H1 (cell line): ENCODE results near the gene EPHA8. TPM values are rescaled to one million over a fixed set of nuclear protein-coding genes. Genes with fewer than 3 reads are reported as not detected.

Source experiments
- CTCF ChIA-PET: fragments of 300-600 bp; sonication (Branson Sonifier 250); formaldehyde crosslinking; loops from one replicate; lab custom pipeline; 2021; ENCODE audit not compliant: partially characterized antibody; lab: Charles Lee
- POLR2A ChIA-PET: fragments of 300-600 bp; sonication (Branson Sonifier 250); formaldehyde crosslinking; loops from one replicate; lab custom pipeline; 2021; ENCODE audit warnings: inconsistent platforms; ENCODE audit not compliant: partially characterized antibody; lab: Charles Lee
- DNase-seq, 2 experiments: peaks; one replicate each; pipeline versions ENCODE4 v3.0.0 to v3.0.0-alpha.2; 2010 to 2022; ENCODE audit warnings: low spot score in 2 of 2, low read depth in 1 of 2, mixed read lengths in 1 of 2
- FAIRE-seq: peaks from 2 replicates; lab custom pipeline; 2011; peaks lifted over from hg19 to GRCh38; lab: Jason Lieb, UNC
- H2AFZ ChIP-seq: 2 replicates; pipeline ENCODE4 v1.8.1; 2012; ENCODE audit warnings: low read length, inconsistent platforms
- H2AK5ac ChIP-seq: 2 replicates; pipeline ENCODE4 v1.6.1; 2013; ENCODE audit warnings: low read depth, low read length
- H2BK120ac ChIP-seq: replicated peaks from 2 replicates; pipeline ENCODE3; 2013; ENCODE audit warnings: low read depth, low read length, inconsistent platforms
- H2BK12ac ChIP-seq: 2 replicates; pipeline ENCODE4 v1.6.1; 2013; ENCODE audit warnings: low read depth, low read length
- H2BK15ac ChIP-seq: 2 replicates; pipeline ENCODE4 v1.6.1; 2013; ENCODE audit warnings: low read length
- H2BK20ac ChIP-seq: 2 replicates; pipeline ENCODE4 v1.6.1; 2013; ENCODE audit warnings: low read length
- H2BK5ac ChIP-seq: 2 replicates; pipeline ENCODE4 v1.6.1; 2013; ENCODE audit warnings: low read depth, low read length
- H3K14ac ChIP-seq: 2 replicates; pipeline ENCODE4 v1.6.1; 2013; ENCODE audit warnings: inconsistent platforms; ENCODE audit not compliant: insufficient read length
- H3K18ac ChIP-seq: 2 replicates; pipeline ENCODE4 v1.6.1; 2013; ENCODE audit warnings: low read length; ENCODE audit errors: extremely low read depth
- H3K23ac ChIP-seq: 2 replicates; pipeline ENCODE4 v1.6.1; 2013; ENCODE audit warnings: inconsistent platforms; ENCODE audit not compliant: insufficient read length
- H3K23me2 ChIP-seq: 2 replicates; pipeline ENCODE4 v1.6.1; 2013; ENCODE audit warnings: low read depth, low read length
- H3K27ac ChIP-seq: 2 replicates; pipeline ENCODE4 v1.6.1; 2011; ENCODE audit warnings: low read depth, low read length, inconsistent platforms
- H3K27me3 ChIP-seq, 4 experiments: replicated peaks in 1 of 4; 1 replicate in 1 of 4; 2 replicates in 3 of 4; pipeline versions ENCODE4 v1.6.1 to v1.8.1; 2011 to 2013; ENCODE audit warnings: low read length in 3 of 4, mild to moderate bottlenecking in 3 of 4, inconsistent platforms in 2 of 4, mixed read lengths in 2 of 4, moderate library complexity in 1 of 4; ENCODE audit not compliant: control insufficient read depth in 3 of 4, insufficient read depth in 3 of 4; ENCODE audit errors: extremely low read depth in 1 of 4
- H3K36me3 ChIP-seq, 4 experiments: 2 replicates each; pipeline versions ENCODE4 v1.6.1 to v1.8.1; 2011 to 2013; ENCODE audit warnings: mild to moderate bottlenecking in 4 of 4, low read length in 3 of 4, moderate library complexity in 2 of 4, control low read depth in 1 of 4, inconsistent platforms in 1 of 4; ENCODE audit not compliant: insufficient read depth in 4 of 4, control insufficient read depth in 2 of 4
- H3K4ac ChIP-seq: replicated peaks from 2 replicates; pipeline ENCODE3; 2013; ENCODE audit warnings: low read length, low read depth, mixed read lengths, inconsistent platforms; ENCODE audit not compliant: insufficient read length
- H3K4me1 ChIP-seq, 4 experiments: replicated peaks in 1 of 4; 1 replicate in 1 of 4; 2 replicates in 3 of 4; pipeline versions ENCODE4 v1.6.1 to v1.8.1; 2011 to 2013; ENCODE audit warnings: low read length in 3 of 4, inconsistent platforms in 2 of 4, mixed read lengths in 1 of 4; ENCODE audit not compliant: insufficient read depth in 4 of 4, control insufficient read depth in 3 of 4
- H3K4me2 ChIP-seq, 2 experiments: 2 replicates each; pipeline versions ENCODE4 v1.6.1 to v1.8.1; 2011 to 2013; ENCODE audit warnings: low read depth in 2 of 2, low read length in 2 of 2, control low read depth in 1 of 2, inconsistent platforms in 1 of 2, mild to moderate bottlenecking in 1 of 2; ENCODE audit not compliant: insufficient read depth in 1 of 2
- H3K4me3 ChIP-seq, 4 experiments: fragments of 200-600, 300-600 bp in 1 of 4; sonication (generic), shearing (Covaris generic), sonication (Bioruptor Twin) in 1 of 4; 2 replicates each; pipeline versions ENCODE4 v1.5.1 to v1.8.1; 2011 to 2016; ENCODE audit warnings: low read length in 4 of 4, low read depth in 3 of 4, control low read depth in 2 of 4, inconsistent platforms in 2 of 4, mild to moderate bottlenecking in 2 of 4, mixed read lengths in 1 of 4, moderate library complexity in 1 of 4; ENCODE audit not compliant: insufficient read depth in 2 of 4; ENCODE audit errors: extremely low read depth in 1 of 4
- H3K56ac ChIP-seq: replicated peaks from 2 replicates; pipeline ENCODE3; 2013; ENCODE audit warnings: low read depth, mild to moderate bottlenecking, mixed read lengths, low read length, inconsistent platforms; ENCODE audit not compliant: insufficient read length
- H3K79me1 ChIP-seq: 2 replicates; pipeline ENCODE4 v1.6.1; 2013; ENCODE audit warnings: low read depth, low read length, control low read depth
- H3K79me2 ChIP-seq, 2 experiments: 2 replicates each; pipeline versions ENCODE4 v1.6.1 to v1.8.1; 2012 to 2013; ENCODE audit warnings: low read length in 2 of 2, mild to moderate bottlenecking in 2 of 2, inconsistent platforms in 1 of 2; ENCODE audit not compliant: insufficient read depth in 2 of 2, control insufficient read depth in 1 of 2
- H3K9ac ChIP-seq, 4 experiments: replicated peaks in 1 of 4; 1 replicate in 1 of 4; 2 replicates in 3 of 4; pipeline versions ENCODE4 v1.6.1 to v1.8.1; 2011 to 2013; ENCODE audit warnings: low read depth in 3 of 4, low read length in 3 of 4, control low read depth in 2 of 4, mild to moderate bottlenecking in 2 of 4, moderate library complexity in 2 of 4, inconsistent platforms in 1 of 4; ENCODE audit errors: extremely low read depth in 1 of 4
- H3K9me3 ChIP-seq, 2 experiments: 2 replicates each; pipeline versions ENCODE4 v1.6.1 to v1.8.1; 2012 to 2013; ENCODE audit warnings: mild to moderate bottlenecking in 2 of 2, moderate library complexity in 2 of 2, control low read depth in 1 of 2, inconsistent platforms in 1 of 2, low read depth in 1 of 2, low read length in 1 of 2, mixed read lengths in 1 of 2; ENCODE audit not compliant: insufficient read depth in 2 of 2
- H4K20me1 ChIP-seq, 2 experiments: replicated peaks in 1 of 2; 2 replicates each; pipeline versions ENCODE3 to v1.8.1; 2011 to 2013; ENCODE audit warnings: inconsistent platforms in 2 of 2, low read length in 2 of 2, mild to moderate bottlenecking in 1 of 2; ENCODE audit not compliant: insufficient read depth in 2 of 2, control insufficient read depth in 1 of 2
- H4K5ac ChIP-seq: 2 replicates; pipeline ENCODE4 v1.6.1; 2013; ENCODE audit warnings: low read length, low read depth, mixed read lengths, inconsistent platforms; ENCODE audit not compliant: insufficient read length
- H4K8ac ChIP-seq: 2 replicates; pipeline ENCODE4 v1.8.0; 2013; ENCODE audit warnings: mild to moderate bottlenecking, moderate library complexity, low read length, inconsistent platforms; ENCODE audit not compliant: insufficient read depth; ENCODE audit errors: extremely low read depth
- H4K91ac ChIP-seq: replicated peaks from 2 replicates; pipeline ENCODE3; 2013; ENCODE audit warnings: low read length, mixed read lengths, inconsistent platforms; ENCODE audit not compliant: insufficient read length
- BCL11A ChIP-seq, 2 experiments: IDR thresholded peaks; one replicate each; pipeline ENCODE4 v1.6.1; 2011; ENCODE audit warnings: low read depth in 2 of 2, low read length in 2 of 2, mild to moderate bottlenecking in 2 of 2
- EZH2 ChIP-seq: fragments of 200-600 bp; sonication (generic); IDR thresholded peaks from 2 replicates; pipeline ENCODE4 v1.7.1; 2012; ENCODE audit warnings: low read depth, mild to moderate bottlenecking, moderate library complexity, low read length, inconsistent platforms; ENCODE audit not compliant: severe bottlenecking
- KDM5A ChIP-seq: fragments of 200-600 bp; IDR thresholded peaks from 2 replicates; pipeline ENCODE4 v1.7.1; 2012; ENCODE audit warnings: mild to moderate bottlenecking, low read length, inconsistent platforms, mixed read lengths
- MAFK ChIP-seq: IDR thresholded peaks from 2 replicates; pipeline ENCODE4 v1.6.1; 2012; ENCODE audit warnings: low read depth, mild to moderate bottlenecking, improper control_type of control experiment, low read length
- NANOG ChIP-seq: IDR thresholded peaks from 2 replicates; pipeline ENCODE4 v1.6.1; 2011; ENCODE audit warnings: low read length, low read depth, mild to moderate bottlenecking, inconsistent platforms; ENCODE audit not compliant: insufficient read depth, poor library complexity, severe bottlenecking
- NRF1 ChIP-seq: IDR thresholded peaks from 2 replicates; pipeline ENCODE4 v1.6.1; 2011; ENCODE audit warnings: mild to moderate bottlenecking, low read depth, low read length, improper control_type of control experiment
- SP1 ChIP-seq: IDR thresholded peaks from 2 replicates; pipeline ENCODE4 v1.6.1; 2011; ENCODE audit warnings: low read depth, low read length
- SP4 ChIP-seq: IDR thresholded peaks from 2 replicates; pipeline ENCODE4 v1.6.1; 2012; ENCODE audit warnings: low read length, inconsistent platforms
- TAF1 ChIP-seq: IDR thresholded peaks from 2 replicates; pipeline ENCODE4 v1.6.1; 2011; ENCODE audit warnings: mild to moderate bottlenecking, low read depth, low read length
- ZNF274 ChIP-seq: IDR thresholded peaks from 2 replicates; pipeline ENCODE4 v1.7.0; 2012; ENCODE audit warnings: low read length, borderline replicate concordance; ENCODE audit errors: extremely low read depth
- WGBS, 2 experiments: shearing (Covaris generic) in 1 of 2; methylation state at CpG; one replicate each; pipeline versions ENCODE4 v1.1.6 to v1.1.7; 2013 to 2015; ENCODE audit warnings: low lambda C conversion rate in 2 of 2, mixed read lengths in 2 of 2, inconsistent platforms in 1 of 2, low coverage in 1 of 2, missing lambda C conversion rate in 1 of 2; ENCODE audit not compliant: insufficient replicate concordance in 2 of 2, insufficient coverage in 1 of 2, insufficient read length in 1 of 2; ENCODE audit errors: extremely low coverage in 1 of 2, missing lambda C conversion rate in 1 of 2; 5-methylcytosine and 5-hydroxymethylcytosine counted together
- polyA plus RNA-seq, 7 experiments: library from polyadenylated mRNA; depleted of rRNA in 3 of 7; stranded (reverse) in 5 of 7; unstranded in 2 of 7; fragments of >200 nt in 5 of 7; fragments of 200-250 nt in 2 of 7; gene quantifications; 1 replicate in 5 of 7; 2 replicates in 1 of 7; 4 replicates in 1 of 7; pipeline versions ENCODE4 v1.2.1 to v1.2.3, GENCODE V29; 2011 to 2013; ENCODE audit warnings: missing spikeins in 2 of 7, mixed read lengths in 2 of 7
- total RNA-seq: library from RNA; stranded (reverse); fragmentation: NEBNext Ultra II Directional; extraction: Animal tissue kit (Norgen Biotek cat#: 25700); gene quantifications from 2 replicates; pipeline ENCODE4 v1.2.1, GENCODE V29; 2021
- TF ChIP-seq, protein P1 (sequence below), 3 experiments: IDR thresholded peaks; 1 replicate in 2 of 3; 2 replicates in 1 of 3; pipeline versions ENCODE4 v1.5.1 to v1.6.1; 2011; ENCODE audit warnings: low read length in 3 of 3, mild to moderate bottlenecking in 3 of 3, inconsistent platforms in 2 of 3, low read depth in 1 of 3, moderate library complexity in 1 of 3; ENCODE audit not compliant: insufficient read depth in 1 of 3; ENCODE audit errors: control extremely low read depth in 1 of 3

Gene EPHA8
- total and polyA plus RNA-seq, 2 of the 8 experiments (the other 6 are each of a cell fraction or from before 2014, with no cell fraction given), result 4.0 to 8.4 TPM

DNA sequence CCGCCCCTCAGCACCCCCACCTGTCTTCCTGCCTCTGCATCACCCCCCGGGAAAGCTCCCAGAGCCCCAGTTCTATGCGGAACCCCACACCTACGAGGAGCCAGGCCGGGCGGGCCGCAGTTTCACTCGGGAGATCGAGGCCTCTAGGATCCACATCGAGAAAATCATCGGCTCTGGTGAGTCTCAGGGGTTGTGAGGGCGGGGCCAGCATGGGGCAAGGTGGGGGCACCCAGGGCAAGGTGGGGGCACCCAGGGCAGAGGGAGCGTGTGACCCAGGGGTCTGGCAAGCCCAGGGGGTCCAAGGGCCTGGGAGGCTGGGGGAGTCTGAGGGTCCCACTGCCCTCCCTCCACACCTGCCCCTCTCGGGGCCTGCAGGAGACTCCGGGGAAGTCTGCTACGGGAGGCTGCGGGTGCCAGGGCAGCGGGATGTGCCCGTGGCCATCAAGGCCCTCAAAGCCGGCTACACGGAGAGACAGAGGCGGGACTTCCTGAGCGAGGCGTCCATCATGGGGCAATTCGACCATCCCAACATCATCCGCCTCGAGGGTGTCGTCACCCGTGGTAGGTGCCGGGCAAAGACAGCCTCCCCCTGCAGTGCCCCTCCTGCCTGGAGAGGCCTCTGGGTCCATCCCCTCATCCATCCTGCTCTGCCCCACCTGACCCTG is 34.1 kb downstream of the EPHA8 start:
- WGBS, 2 experiments, result 85% methylated on average over 18 of the region's 30 CpGs; no CpG with 5 or more reads in 1 of the 2 experiments
- H2BK15ac ChIP-seq, result no peak overlapping the region
- peaks cover 5% of the 10 kb centered on the region; the same call in 1 of the 2 replicates for H3K23me2 ChIP-seq
- H3K27ac ChIP-seq, result no peak overlapping the region
- no peak overlapping the region for H2BK20ac ChIP-seq
- no peak overlapping the region for H2AK5ac ChIP-seq
- H3K23ac ChIP-seq, result no peak overlapping the region
- no peak overlapping the region for H3K18ac ChIP-seq
- FAIRE-seq, result no peak
- H4K5ac ChIP-seq, result no peak overlapping the region
- no peak overlapping the region for H3K4me2 ChIP-seq
- H3K4ac ChIP-seq, result no peak overlapping the region
- CTCF ChIA-PET, result interaction anchor here (0.6 kb wide), 1 partner anchor 83 kb away, joined by 4 read pairs; no protein-coding TSS in a partner anchor
- H4K91ac ChIP-seq, result no peak overlapping the region
- H2BK120ac ChIP-seq, result no peak overlapping the region
- H3K36me3 ChIP-seq, result no peaks in the 10 kb centered on the region
- H2AFZ ChIP-seq, result no peak overlapping the region
- no peaks in the 10 kb centered on the region for H3K9me3 ChIP-seq
- no peak overlapping the region for H2BK12ac ChIP-seq
- no peak overlapping the region for H3K14ac ChIP-seq
- H4K8ac ChIP-seq, result no peak overlapping the region
- H3K9ac ChIP-seq, result no peak overlapping the region
- no peaks in the 10 kb centered on the region for H3K27me3 ChIP-seq
- H3K79me2 ChIP-seq, result no peaks in the 10 kb centered on the region
- peaks cover 0 to 10% (median 2%) of the 10 kb centered on the region in 4 experiments; a peak in 4 of 7 replicates for H3K4me1 ChIP-seq
- no peaks in the 10 kb centered on the region for H3K79me1 ChIP-seq
- DNase-seq, result no peak
- H3K56ac ChIP-seq, result no peak overlapping the region
- peaks cover 0 to 1% of the 10 kb centered on the region in 2 experiments for H4K20me1 ChIP-seq
- H3K4me3 ChIP-seq, result no peak overlapping the region
- no peak overlapping the region for H2BK5ac ChIP-seq
- POLR2A ChIA-PET, result no interaction called here
- TF ChIP-seq, protein P1, sequence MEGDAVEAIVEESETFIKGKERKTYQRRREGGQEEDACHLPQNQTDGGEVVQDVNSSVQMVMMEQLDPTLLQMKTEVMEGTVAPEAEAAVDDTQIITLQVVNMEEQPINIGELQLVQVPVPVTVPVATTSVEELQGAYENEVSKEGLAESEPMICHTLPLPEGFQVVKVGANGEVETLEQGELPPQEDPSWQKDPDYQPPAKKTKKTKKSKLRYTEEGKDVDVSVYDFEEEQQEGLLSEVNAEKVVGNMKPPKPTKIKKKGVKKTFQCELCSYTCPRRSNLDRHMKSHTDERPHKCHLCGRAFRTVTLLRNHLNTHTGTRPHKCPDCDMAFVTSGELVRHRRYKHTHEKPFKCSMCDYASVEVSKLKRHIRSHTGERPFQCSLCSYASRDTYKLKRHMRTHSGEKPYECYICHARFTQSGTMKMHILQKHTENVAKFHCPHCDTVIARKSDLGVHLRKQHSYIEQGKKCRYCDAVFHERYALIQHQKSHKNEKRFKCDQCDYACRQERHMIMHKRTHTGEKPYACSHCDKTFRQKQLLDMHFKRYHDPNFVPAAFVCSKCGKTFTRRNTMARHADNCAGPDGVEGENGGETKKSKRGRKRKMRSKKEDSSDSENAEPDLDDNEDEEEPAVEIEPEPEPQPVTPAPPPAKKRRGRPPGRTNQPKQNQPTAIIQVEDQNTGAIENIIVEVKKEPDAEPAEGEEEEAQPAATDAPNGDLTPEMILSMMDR (IDR thresholded peaks at IDR 0.05; ENCODE audit: control extremely low read depth in 1 of 3, insufficient read depth in 1 of 3, low read depth in 1 of 3, low read length in 3 of 3), result no peak
- TF ChIP-seq TAF1, result no peak
- no peak for TF ChIP-seq KDM5A
- no peak for TF ChIP-seq BCL11A (IDR thresholded peaks at IDR 0.05; ENCODE audit: low read depth in 2 of 2, low read length in 2 of 2)
- TF ChIP-seq MAFK, result no peak
- no peak for TF ChIP-seq EZH2
- TF ChIP-seq SP4, result no peak
- no peak for TF ChIP-seq NANOG
- no peak for TF ChIP-seq SP1
- no peak for TF ChIP-seq ZNF274
- TF ChIP-seq NRF1, result no peak
